Measurements from ENCODE around the gene RIC3.

GRCh38 chr11:8059030-8059429 lies 109.8 kb downstream of the RIC3 start:
- no peak for TF ChIP-seq EZH2 (IDR thresholded peaks at IDR 0.05; ENCODE audit: insufficient read depth, low read length)
- TF ChIP-seq, protein P1, sequence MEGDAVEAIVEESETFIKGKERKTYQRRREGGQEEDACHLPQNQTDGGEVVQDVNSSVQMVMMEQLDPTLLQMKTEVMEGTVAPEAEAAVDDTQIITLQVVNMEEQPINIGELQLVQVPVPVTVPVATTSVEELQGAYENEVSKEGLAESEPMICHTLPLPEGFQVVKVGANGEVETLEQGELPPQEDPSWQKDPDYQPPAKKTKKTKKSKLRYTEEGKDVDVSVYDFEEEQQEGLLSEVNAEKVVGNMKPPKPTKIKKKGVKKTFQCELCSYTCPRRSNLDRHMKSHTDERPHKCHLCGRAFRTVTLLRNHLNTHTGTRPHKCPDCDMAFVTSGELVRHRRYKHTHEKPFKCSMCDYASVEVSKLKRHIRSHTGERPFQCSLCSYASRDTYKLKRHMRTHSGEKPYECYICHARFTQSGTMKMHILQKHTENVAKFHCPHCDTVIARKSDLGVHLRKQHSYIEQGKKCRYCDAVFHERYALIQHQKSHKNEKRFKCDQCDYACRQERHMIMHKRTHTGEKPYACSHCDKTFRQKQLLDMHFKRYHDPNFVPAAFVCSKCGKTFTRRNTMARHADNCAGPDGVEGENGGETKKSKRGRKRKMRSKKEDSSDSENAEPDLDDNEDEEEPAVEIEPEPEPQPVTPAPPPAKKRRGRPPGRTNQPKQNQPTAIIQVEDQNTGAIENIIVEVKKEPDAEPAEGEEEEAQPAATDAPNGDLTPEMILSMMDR (IDR thresholded peaks at IDR 0.05; ENCODE audit: insufficient read depth, low read depth, low read length) = no peak
